HepG2 (cell line): ENCODE measurements around the gene DIPK1A. TPM values are rescaled to one million over a fixed set of nuclear protein-coding genes. Genes with fewer than 3 reads are reported as not detected.
A peak's percentile ranks its signal among the peaks of the same experiment; 100 is the strongest.

Source experiments
- ATAC-seq: fragments of 200-7000 bp; cut with Tn5 transposase; 3 replicates; pipeline ENCODE4 v1.9.1; 2020; ENCODE audit warnings: mild to moderate bottlenecking, moderate library complexity
- BruUV-seq: library from RNA; stranded (reverse); fragments of 400-500 nt; replicated peaks from 2 replicates; lab custom pipeline; 2021; lab: Mats Ljungman, UMichigan
- CTCF ChIA-PET: fragments of 300-600 bp; formaldehyde crosslinking; extraction: SDS; loops from one replicate; lab custom pipeline; 2021; ENCODE audit warnings: low total read pairs, inconsistent platforms, low intra/inter-chr PET ratio; lab: Yijun Ruan, JAX
- POLR2A ChIA-PET: fragments of 350-600 bp; sonication (Branson Sonifier 250); formaldehyde crosslinking; loops from one replicate; lab custom pipeline; 2020; ENCODE audit warnings: antibody characterized with exemption, inconsistent platforms; lab: Yijun Ruan, JAX
- DNase-seq: peaks from one replicate; pipeline ENCODE4 v3.0.0-alpha.2; 2015; ENCODE audit warnings: low spot score
- FAIRE-seq: peaks from 3 replicates; lab custom pipeline; 2011; peaks lifted over from hg19 to GRCh38; lab: Jason Lieb, UNC
- H2AFZ ChIP-seq: one replicate; pipeline ENCODE4 v1.6.1; 2011; ENCODE audit warnings: low read length, inconsistent platforms
- H3K27ac ChIP-seq: fragments of 300-600 bp; 3 replicates; pipeline ENCODE4 v1.8.0; 2011; ENCODE audit warnings: mixed run types, mild to moderate bottlenecking, mixed read lengths, low read length, inconsistent platforms; ENCODE audit not compliant: insufficient read depth; ENCODE audit errors: extremely low read length
- H3K27me3 ChIP-seq, 2 experiments: fragments of 200-600 bp in 1 of 2; 2 replicates in 1 of 2; 3 replicates in 1 of 2; pipeline versions ENCODE4 v1.6.0 to v1.8.0; 2011; ENCODE audit warnings: low read length in 2 of 2, mild to moderate bottlenecking in 2 of 2, moderate library complexity in 2 of 2, inconsistent platforms in 1 of 2; ENCODE audit not compliant: insufficient read depth in 2 of 2, control insufficient read depth in 1 of 2
- H3K36me3 ChIP-seq, 2 experiments: fragments of 200-600 bp in 1 of 2; replicated peaks in 1 of 2; 2 replicates in 1 of 2; 3 replicates in 1 of 2; pipeline versions ENCODE4 v1.5.1 to v1.8.0; 2011; ENCODE audit warnings: low read length in 2 of 2, inconsistent platforms in 1 of 2; ENCODE audit not compliant: insufficient read depth in 2 of 2, control insufficient read depth in 1 of 2
- H3K4me1 ChIP-seq: 2 replicates; pipeline ENCODE4 v1.5.1; 2012; ENCODE audit warnings: low read length, inconsistent platforms; ENCODE audit not compliant: insufficient read depth
- H3K4me2 ChIP-seq: 2 replicates; pipeline ENCODE4 v1.6.0; 2011; ENCODE audit warnings: low read depth, low read length, inconsistent platforms
- H3K4me3 ChIP-seq, 3 experiments: fragments of 200-600 bp in 1 of 3; sonication (generic), shearing (Covaris generic) in 1 of 3; replicated peaks in 1 of 3; 2 replicates each; pipeline ENCODE4 v1.5.1; 2011 to 2016; ENCODE audit warnings: low read length in 3 of 3, inconsistent platforms in 2 of 3, low read depth in 2 of 3, mild to moderate bottlenecking in 2 of 3, control low read depth in 1 of 3, mixed read lengths in 1 of 3; ENCODE audit not compliant: insufficient read depth in 1 of 3
- H3K79me2 ChIP-seq: one replicate; pipeline ENCODE4 v1.6.1; 2011; ENCODE audit warnings: low read length, inconsistent platforms; ENCODE audit not compliant: insufficient read depth
- H3K9ac ChIP-seq: 2 replicates; pipeline ENCODE4 v1.6.0; 2011; ENCODE audit warnings: mild to moderate bottlenecking, low read depth, low read length, inconsistent platforms; ENCODE audit not compliant: insufficient read depth
- H3K9me3 ChIP-seq: 2 replicates; pipeline ENCODE4 v1.5.1; 2012; ENCODE audit warnings: mild to moderate bottlenecking, low read length
- H4K20me1 ChIP-seq: 2 replicates; pipeline ENCODE4 v1.6.0; 2011; ENCODE audit warnings: inconsistent platforms, mild to moderate bottlenecking, low read length, moderate library complexity; ENCODE audit not compliant: insufficient read depth
- ARID2 ChIP-seq: sonication (generic); formaldehyde crosslinking; IDR thresholded peaks from 2 replicates; pipeline ENCODE4 v1.8.1; 2022; ENCODE audit warnings: mild to moderate bottlenecking, missing genetic modification reagents, borderline replicate concordance
- ARID5B ChIP-seq: IDR thresholded peaks from 2 replicates; pipeline ENCODE4 v1.4.0; 2020; ENCODE audit warnings: mild to moderate bottlenecking, missing genetic modification reagents
- CEBPG ChIP-seq: IDR thresholded peaks from 2 replicates; pipeline ENCODE4 v1.6.1; 2016
- FOXA3 ChIP-seq: IDR thresholded peaks from 2 replicates; pipeline ENCODE4 v1.6.1; 2016; ENCODE audit warnings: missing genetic modification reagents, missing compliant biosample characterization
- FOXP1 ChIP-seq, 2 experiments: fragments of 450-650 bp in 1 of 2; IDR thresholded peaks; 2 replicates each; pipeline ENCODE4 v1.6.1; 2017 to 2018; ENCODE audit warnings: antibody characterized with exemption in 1 of 2
- HNF4A ChIP-seq: sonication (generic); formaldehyde crosslinking; IDR thresholded peaks from 2 replicates; pipeline ENCODE4 v1.4.0; 2020; ENCODE audit warnings: missing genetic modification reagents
- MAFK ChIP-seq, 2 experiments: IDR thresholded peaks in 1 of 2; conservative IDR thresholded peaks in 1 of 2; 2 replicates each; pipeline ENCODE4 v1.6.1; 2011; ENCODE audit warnings: improper control_type of control experiment in 2 of 2, low read length in 2 of 2
- NFYC ChIP-seq: IDR thresholded peaks from 2 replicates; pipeline ENCODE4 v1.6.1; 2016; ENCODE audit warnings: missing genetic modification reagents, missing compliant biosample characterization
- PPARG ChIP-seq: conservative IDR thresholded peaks from 2 replicates; pipeline ENCODE4 v1.6.1; 2016; ENCODE audit warnings: missing biosample characterization, missing genetic modification reagents
- SIX1 ChIP-seq: sonication (generic); formaldehyde crosslinking; IDR thresholded peaks from 2 replicates; pipeline ENCODE4 v1.4.0; 2020; ENCODE audit warnings: missing genetic modification reagents, borderline replicate concordance
- WGBS: methylation state at CpG from one replicate; pipeline ENCODE4 v1.1.6; 2017; ENCODE audit warnings: low lambda C conversion rate; 5-methylcytosine and 5-hydroxymethylcytosine counted together
- in situ Hi-C: cut with HindIII; loops from 2 replicates; pipeline ENCODE4 v1.10.0; 2017; ENCODE audit warnings: low pct_unique_long_range_greater_than_20kb; ENCODE audit not compliant: extremely low pct_ligation_motif_present
- intact Hi-C: fragments of 100-400 bp; cut with micrococcal nuclease; formaldehyde crosslinking; loops from one replicate; pipeline ENCODE4 v1.10.0; 2022; ENCODE audit not compliant: unreplicated experiment
- polyA plus RNA-seq, 8 experiments: library from polyadenylated mRNA; depleted of rRNA in 3 of 8; stranded (reverse) in 7 of 8; unstranded in 1 of 8; fragments of >200 nt; fragmentation: Illumina TruSeq in 4 of 8; extraction: Trizol in 4 of 8; gene quantifications; 2 replicates each; pipeline versions ENCODE4 v1.2.1 to v1.2.3, GENCODE V29; 2011 to 2016; ENCODE audit warnings: low read depth in 4 of 8, missing spikeins in 1 of 8, mixed read lengths in 1 of 8; ENCODE audit not compliant: insufficient read depth in 1 of 8
- total RNA-seq, 5 experiments: library from RNA; depleted of rRNA; stranded (reverse); fragments of >200 nt; fragmentation: Illumina TruSeq; extraction: Trizol; gene quantifications; 2 replicates each; pipeline ENCODE4 v1.2.3, GENCODE V29; 2016; ENCODE audit warnings: low read depth in 1 of 5
- TF ChIP-seq, protein P1 (sequence below): sonication (generic); formaldehyde crosslinking; IDR thresholded peaks from 2 replicates; pipeline ENCODE4 v1.5.1; 2020; ENCODE audit warnings: mild to moderate bottlenecking, missing genetic modification reagents, moderate library complexity
- TF ChIP-seq, protein P2 (sequence below): sonication (generic); formaldehyde crosslinking; IDR thresholded peaks from 2 replicates; pipeline ENCODE4 v1.4.0; 2020; ENCODE audit warnings: missing genetic modification reagents
- TF ChIP-seq, protein P3 (sequence below): sonication (generic); formaldehyde crosslinking; conservative IDR thresholded peaks from 2 replicates; pipeline ENCODE4 v1.4.0; 2020; ENCODE audit warnings: mild to moderate bottlenecking, missing genetic modification reagents, moderate library complexity

DIPK1A gene
- total and polyA plus RNA-seq, 2 of the 13 experiments (the other 11 are each of a cell fraction or from before 2014, with no cell fraction given): 8.4 TPM

DNA sequence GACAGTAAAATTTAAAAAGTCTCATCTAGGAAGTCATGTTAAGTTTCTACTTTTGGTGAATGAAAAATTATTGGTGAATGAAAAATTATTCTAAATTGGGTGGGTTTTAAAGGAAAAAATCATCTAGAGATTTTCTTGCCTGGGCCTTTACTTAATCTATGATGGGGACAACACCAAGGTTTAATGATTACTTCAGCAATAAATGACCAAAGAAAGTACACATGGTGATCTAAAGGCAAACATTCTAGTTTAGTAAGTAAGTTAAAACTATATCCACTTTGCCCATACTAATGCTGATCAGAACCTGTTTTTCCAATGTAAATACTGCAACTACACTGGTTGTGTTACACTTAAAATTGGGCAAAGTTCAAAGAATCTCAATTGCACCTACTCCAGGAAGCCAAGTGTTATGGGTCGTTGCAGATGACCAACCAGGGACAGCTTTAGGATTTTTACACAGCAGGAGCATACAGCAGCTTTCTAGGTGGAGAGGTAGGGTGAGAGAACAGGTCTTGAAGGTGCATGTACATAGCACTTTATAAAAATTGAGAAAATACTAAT lies 144.0 kb downstream of the DIPK1A start:
- Histone ChIP-seq H3K4me1 (peaks cover 43% of the 10 kb centered on the region), H3K4me3 (peak overlapping the region in 1 of 3 experiments; percentile 18; a peak in 1 of 6 replicates), H3K27me3 (no peaks in the 10 kb centered on the region), H4K20me1 (no peaks in the 10 kb centered on the region), H3K79me2 (no peaks in the 10 kb centered on the region), H3K9ac (no peak overlapping the region), H3K9me3 (no peaks in the 10 kb centered on the region), H3K36me3 (no peaks in the 10 kb centered on the region), H3K4me2 (peak overlapping the region; percentile 63), H2AFZ (no peak overlapping the region), H3K27ac (no peak overlapping the region)
- in situ Hi-C loops (loop anchor here (5.0 kb wide), 1 partner anchor 65 kb away; no protein-coding TSS in a partner anchor), intact Hi-C loops (no loop called here)
- DNase-seq (no peak), FAIRE-seq (peak; percentile 57), ATAC-seq (peak; percentile 39)
- CTCF ChIA-PET: no interaction called here
- WGBS: 0% methylated on average over 1 of the region's 1 CpG
- no TSS peak for BruUV-seq
- POLR2A ChIA-PET: no interaction called here
- TF ChIP-seq, protein P1, sequence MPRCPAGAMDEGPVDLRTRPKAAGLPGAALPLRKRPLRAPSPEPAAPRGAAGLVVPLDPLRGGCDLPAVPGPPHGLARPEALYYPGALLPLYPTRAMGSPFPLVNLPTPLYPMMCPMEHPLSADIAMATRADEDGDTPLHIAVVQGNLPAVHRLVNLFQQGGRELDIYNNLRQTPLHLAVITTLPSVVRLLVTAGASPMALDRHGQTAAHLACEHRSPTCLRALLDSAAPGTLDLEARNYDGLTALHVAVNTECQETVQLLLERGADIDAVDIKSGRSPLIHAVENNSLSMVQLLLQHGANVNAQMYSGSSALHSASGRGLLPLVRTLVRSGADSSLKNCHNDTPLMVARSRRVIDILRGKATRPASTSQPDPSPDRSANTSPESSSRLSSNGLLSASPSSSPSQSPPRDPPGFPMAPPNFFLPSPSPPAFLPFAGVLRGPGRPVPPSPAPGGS (CRISPR knock-in tag): no peak
- TF ChIP-seq ARID2 (CRISPR knock-in tag) (0 out of 2 replicates have a peak, but pooled peaks have one; percentile 23), PPARG (peak; percentile 82), CEBPG (CRISPR knock-in tag) (peak; percentile 36; the same call in 1 of the 2 replicates), FOXA3 (CRISPR knock-in tag) (peak; percentile 52; the same call in 1 of the 2 replicates), ARID5B (peak; percentile 23; the same call in 1 of the 2 replicates), MAFK (conservative IDR thresholded peaks at IDR 0.05 in 1 of 2, IDR thresholded peaks at IDR 0.05 in 1 of 2; ENCODE audit: low read length in 2 of 2) (peak; percentile 82 to 88), HNF4A (CRISPR knock-in tag) (peak; percentile 52), SIX1 (0 out of 2 replicates have a peak, but pooled peaks have one; percentile 43), NFYC (CRISPR knock-in tag) (no peak), FOXP1 (IDR thresholded peaks at IDR 0.05) (no peak), FOXP1 (CRISPR knock-in tag; IDR thresholded peaks at IDR 0.05) (0 out of 2 replicates have a peak, but pooled peaks have one; percentile 18)
- TF ChIP-seq, protein P2, sequence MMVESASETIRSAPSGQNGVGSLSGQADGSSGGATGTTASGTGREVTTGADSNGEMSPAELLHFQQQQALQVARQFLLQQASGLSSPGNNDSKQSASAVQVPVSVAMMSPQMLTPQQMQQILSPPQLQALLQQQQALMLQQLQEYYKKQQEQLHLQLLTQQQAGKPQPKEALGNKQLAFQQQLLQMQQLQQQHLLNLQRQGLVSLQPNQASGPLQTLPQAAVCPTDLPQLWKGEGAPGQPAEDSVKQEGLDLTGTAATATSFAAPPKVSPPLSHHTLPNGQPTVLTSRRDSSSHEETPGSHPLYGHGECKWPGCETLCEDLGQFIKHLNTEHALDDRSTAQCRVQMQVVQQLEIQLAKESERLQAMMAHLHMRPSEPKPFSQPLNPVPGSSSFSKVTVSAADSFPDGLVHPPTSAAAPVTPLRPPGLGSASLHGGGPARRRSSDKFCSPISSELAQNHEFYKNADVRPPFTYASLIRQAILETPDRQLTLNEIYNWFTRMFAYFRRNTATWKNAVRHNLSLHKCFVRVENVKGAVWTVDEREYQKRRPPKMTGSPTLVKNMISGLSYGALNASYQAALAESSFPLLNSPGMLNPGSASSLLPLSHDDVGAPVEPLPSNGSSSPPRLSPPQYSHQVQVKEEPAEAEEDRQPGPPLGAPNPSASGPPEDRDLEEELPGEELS (CRISPR knock-in tag): 0 out of 2 replicates have a peak, but pooled peaks have one; percentile 19
- TF ChIP-seq, protein P3, sequence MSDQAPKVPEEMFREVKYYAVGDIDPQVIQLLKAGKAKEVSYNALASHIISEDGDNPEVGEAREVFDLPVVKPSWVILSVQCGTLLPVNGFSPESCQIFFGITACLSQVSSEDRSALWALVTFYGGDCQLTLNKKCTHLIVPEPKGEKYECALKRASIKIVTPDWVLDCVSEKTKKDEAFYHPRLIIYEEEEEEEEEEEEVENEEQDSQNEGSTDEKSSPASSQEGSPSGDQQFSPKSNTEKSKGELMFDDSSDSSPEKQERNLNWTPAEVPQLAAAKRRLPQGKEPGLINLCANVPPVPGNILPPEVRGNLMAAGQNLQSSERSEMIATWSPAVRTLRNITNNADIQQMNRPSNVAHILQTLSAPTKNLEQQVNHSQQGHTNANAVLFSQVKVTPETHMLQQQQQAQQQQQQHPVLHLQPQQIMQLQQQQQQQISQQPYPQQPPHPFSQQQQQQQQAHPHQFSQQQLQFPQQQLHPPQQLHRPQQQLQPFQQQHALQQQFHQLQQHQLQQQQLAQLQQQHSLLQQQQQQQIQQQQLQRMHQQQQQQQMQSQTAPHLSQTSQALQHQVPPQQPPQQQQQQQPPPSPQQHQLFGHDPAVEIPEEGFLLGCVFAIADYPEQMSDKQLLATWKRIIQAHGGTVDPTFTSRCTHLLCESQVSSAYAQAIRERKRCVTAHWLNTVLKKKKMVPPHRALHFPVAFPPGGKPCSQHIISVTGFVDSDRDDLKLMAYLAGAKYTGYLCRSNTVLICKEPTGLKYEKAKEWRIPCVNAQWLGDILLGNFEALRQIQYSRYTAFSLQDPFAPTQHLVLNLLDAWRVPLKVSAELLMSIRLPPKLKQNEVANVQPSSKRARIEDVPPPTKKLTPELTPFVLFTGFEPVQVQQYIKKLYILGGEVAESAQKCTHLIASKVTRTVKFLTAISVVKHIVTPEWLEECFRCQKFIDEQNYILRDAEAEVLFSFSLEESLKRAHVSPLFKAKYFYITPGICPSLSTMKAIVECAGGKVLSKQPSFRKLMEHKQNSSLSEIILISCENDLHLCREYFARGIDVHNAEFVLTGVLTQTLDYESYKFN: peak; percentile 58
